ENCODE results near the gene RUNX2.
"Not testable (repeated sequence)": the region's sequence is repeated elsewhere in the genome, so short reads cannot be mapped to it uniquely, and the experiment has no call there.

RUNX2 gene

DNA sequence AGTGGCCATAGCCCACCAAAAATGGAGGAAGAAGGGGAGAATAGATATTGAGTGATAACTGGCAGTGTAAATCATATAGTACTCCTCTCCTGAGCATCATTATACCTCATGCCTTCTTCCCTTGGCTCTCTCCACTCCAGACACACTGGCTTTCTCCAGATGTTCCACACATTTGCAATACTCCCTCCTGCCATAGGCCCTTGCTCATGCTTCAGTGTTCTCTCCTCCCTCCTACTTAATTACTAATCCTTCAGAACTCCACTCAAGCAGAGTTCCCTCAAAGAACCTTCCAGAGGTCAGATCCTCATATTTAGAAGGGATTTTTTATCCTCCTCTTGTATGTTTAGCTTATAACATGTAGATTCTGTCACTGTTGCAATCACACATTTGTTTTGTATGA is 329.1 kb downstream of the RUNX2 start:
- DNase-seq = no peak

- DNase-seq = no peak
These were observed 330.3 kb downstream of the RUNX2 start for GRCh38 chr6:45658400-45658799.

- no peak for DNase-seq
These were observed 330.8 kb downstream of the RUNX2 start for GRCh38 chr6:45658958-45659357.

- DNase-seq = no peak
These were observed 333.5 kb downstream of the RUNX2 start for GRCh38 chr6:45661661-45662060.

DNA sequence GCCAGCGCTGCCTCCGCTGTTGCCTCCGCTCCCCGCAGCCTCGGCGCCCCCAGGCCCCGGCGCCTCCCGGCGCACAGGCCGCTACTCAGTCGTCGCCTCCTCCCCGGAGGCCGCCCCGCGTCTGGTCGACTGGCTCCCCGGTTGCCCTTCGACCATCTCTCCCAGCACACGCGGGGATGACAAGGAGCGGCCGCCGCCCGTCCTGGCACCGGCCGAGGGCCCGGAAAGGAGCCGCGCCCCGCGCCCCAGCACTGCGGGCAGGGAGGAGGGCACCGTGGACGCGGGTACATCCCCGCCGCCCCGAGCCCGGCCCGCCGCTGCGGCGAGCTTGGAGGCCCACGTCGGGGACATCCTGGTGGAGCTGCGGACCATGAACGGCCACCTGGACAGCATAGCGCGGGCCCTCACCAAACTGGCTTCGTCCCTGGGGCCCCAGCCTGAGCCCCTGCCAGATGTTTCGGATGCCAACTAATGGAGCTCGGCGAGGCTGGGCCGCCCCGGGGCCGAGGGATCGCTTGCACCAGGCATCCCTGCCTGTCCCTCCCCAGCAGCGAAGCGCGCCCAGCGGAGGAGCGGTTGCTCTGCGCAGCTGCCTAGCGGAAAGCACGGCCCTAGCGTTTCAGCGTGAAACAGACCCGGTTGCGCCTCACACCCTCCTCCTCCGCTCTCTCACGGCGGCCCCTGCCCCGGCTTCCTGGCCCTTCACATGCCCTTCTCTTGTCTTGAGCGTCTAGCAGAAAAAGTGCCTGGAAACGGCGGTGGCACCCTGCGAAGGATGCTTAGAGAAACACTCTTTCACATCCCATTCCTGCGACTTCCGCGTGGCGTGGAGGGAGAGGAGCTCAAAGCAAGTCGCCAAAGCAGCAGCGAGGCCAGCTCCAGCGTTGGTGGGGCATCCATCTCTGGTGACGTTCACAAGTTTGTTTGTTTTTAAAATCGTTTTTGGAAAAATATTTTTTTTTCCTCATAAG is 335.4 kb downstream of the RUNX2 start:
- no peak for DNase-seq

GRCh38 chr6:45664707-45665106 is 336.6 kb downstream of the RUNX2 start:
- no peak for DNase-seq

- DNase-seq = no peak
These were observed 337.7 kb downstream of the RUNX2 start for GRCh38 chr6:45665859-45666258.

GRCh38 chr6:45666846-45667245 is 338.7 kb downstream of the RUNX2 start:
- DNase-seq = no peak

- DNase-seq = no peak
These were observed 339.2 kb downstream of the RUNX2 start for GRCh38 chr6:45667300-45667699.

DNA sequence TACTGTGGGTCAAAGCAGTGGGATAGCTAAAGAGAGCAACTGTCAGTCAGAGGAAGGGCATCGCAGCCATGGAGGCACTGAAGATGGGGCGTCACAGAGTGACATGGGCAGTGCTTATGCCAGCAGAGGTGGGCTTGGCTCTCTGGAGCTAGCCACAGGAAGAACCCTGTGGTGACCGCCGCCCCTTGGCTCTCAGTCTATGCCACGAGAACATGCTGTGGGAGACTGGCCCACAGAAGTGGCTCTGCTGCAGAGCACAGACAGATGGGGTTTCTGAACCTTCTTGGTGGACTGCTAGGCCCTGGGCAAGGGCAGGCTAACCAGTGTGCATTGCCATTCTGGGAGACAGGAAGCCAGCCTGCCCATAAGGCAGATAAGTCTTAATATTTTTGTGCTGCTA is 339.6 kb downstream of the RUNX2 start:
- no peak for DNase-seq

- DNase-seq = no peak
These were observed 340.6 kb downstream of the RUNX2 start for GRCh38 chr6:45668705-45669104.

- not testable (repeated sequence) for DNase-seq
These were observed 345.0 kb downstream of the RUNX2 start for GRCh38 chr6:45673167-45673566.

- not testable (repeated sequence) for DNase-seq
These were observed 347.0 kb downstream of the RUNX2 start for GRCh38 chr6:45675166-45675565.

DNA sequence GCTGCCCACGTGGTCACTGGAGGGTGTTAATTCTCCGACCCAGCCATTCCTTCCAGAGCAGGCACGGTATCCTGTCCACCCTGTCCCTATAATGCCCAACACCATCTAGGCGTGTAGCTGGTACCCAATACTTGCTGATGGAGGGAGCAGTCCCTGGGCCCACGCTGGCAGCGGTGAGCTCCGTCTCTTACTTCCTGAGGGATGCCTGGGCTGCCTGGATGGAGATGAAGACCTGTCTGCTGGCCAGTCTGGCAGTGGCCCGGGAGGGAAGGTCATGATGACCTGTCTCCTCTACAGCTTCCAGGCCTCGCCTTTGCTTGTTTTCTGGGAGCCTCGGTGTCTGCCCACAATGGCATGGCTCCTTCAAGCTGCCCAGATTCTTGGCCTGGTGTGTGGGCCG is 347.5 kb downstream of the RUNX2 start:
- DNase-seq = no peak

- no peak for DNase-seq
These were observed 348.2 kb downstream of the RUNX2 start for GRCh38 chr6:45676380-45676779.

DNA sequence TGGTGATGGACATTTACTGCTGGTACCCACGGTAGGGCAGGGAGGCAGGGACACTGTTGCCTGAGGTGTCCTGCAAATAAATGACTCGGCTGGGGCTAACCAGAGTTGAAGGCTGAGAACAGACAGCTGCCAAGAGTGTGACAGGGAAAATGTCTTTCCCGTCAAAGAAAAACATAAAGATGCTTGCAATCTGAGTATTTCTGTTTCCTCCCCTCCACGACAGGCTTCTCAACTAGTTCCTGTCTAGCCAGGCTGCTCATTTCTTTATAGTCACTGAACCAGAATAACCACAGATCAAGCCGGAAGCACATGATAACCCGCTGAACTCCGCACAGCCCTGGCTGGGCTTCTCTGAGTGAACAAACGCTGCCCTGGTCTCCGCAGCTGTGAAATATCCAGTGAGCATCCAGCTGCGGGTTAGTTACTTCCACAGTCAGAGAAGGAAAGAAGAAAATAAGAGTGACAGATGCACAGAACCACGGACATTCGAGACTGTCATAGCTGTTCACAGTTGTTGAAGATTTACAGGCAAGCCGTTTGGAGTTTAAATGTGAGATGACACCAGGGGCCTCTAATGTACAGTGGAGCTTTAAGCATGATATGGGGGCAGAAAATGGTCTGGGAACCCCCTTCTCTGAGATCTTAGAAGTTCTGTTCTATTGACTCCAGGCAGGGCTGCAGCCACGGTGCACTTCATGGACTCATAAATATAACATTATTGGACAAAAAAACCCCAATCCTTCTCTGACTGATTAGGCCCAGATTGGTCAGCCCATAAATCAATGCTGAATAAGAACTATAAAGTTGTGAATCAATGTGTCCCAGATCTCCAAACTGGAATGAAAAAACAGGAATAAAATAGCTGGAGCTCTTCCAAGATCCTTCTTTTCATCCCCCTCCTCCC is 349.5 kb downstream of the RUNX2 start:
- no peak for DNase-seq

- DNase-seq = no peak
These were observed 350.1 kb downstream of the RUNX2 start for GRCh38 chr6:45678285-45678607.

GRCh38 chr6:45679163-45679562 is 351.0 kb downstream of the RUNX2 start:
- no peak for DNase-seq

- DNase-seq = no peak
These were observed 351.5 kb downstream of the RUNX2 start for GRCh38 chr6:45679631-45680030.

- no peak for DNase-seq
These were observed 353.9 kb downstream of the RUNX2 start for GRCh38 chr6:45681860-45682511.

GRCh38 chr6:45684476-45684875 is 356.3 kb downstream of the RUNX2 start:
- no peak for DNase-seq

GRCh38 chr6:45685076-45685475 is 356.9 kb downstream of the RUNX2 start:
- DNase-seq = no peak
